ENCODE results near the gene KCNT1. TPM values are rescaled to one million over a fixed set of nuclear protein-coding genes. Genes with fewer than 3 reads are reported as not detected.

The KCNT1 gene
- total RNA-seq, 4 donors from 2014 or later: 0.21 TPM; not detected in 3

GRCh38 chr9:135736979-135737839 is 35.2 kb downstream of the KCNT1 start:
- H3K4me3 ChIP-seq (replicated peaks in 1 of 3): no peak overlapping the region
- intact Hi-C loops (cut with DNase I): no loop called here
- no peak for DNase-seq
- TF ChIP-seq, protein P1, sequence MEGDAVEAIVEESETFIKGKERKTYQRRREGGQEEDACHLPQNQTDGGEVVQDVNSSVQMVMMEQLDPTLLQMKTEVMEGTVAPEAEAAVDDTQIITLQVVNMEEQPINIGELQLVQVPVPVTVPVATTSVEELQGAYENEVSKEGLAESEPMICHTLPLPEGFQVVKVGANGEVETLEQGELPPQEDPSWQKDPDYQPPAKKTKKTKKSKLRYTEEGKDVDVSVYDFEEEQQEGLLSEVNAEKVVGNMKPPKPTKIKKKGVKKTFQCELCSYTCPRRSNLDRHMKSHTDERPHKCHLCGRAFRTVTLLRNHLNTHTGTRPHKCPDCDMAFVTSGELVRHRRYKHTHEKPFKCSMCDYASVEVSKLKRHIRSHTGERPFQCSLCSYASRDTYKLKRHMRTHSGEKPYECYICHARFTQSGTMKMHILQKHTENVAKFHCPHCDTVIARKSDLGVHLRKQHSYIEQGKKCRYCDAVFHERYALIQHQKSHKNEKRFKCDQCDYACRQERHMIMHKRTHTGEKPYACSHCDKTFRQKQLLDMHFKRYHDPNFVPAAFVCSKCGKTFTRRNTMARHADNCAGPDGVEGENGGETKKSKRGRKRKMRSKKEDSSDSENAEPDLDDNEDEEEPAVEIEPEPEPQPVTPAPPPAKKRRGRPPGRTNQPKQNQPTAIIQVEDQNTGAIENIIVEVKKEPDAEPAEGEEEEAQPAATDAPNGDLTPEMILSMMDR (IDR thresholded peaks at IDR 0.05): no peak
- TF ChIP-seq POLR2A (IDR thresholded peaks at IDR 0.05): no peak
- H3K27me3 ChIP-seq: no peaks in the 10 kb centered on the region
- no peaks in the 10 kb centered on the region for H3K9me3 ChIP-seq
- H3K27ac ChIP-seq: no peak overlapping the region
- H3K4me1 ChIP-seq: no peaks in the 10 kb centered on the region
- no peaks in the 10 kb centered on the region for H3K36me3 ChIP-seq
- WGBS, 2 donors: 64 to 70% methylated on average over 10 to 15 of the region's 23 CpGs

- intact Hi-C loops (cut with DNase I): no loop called here
- TF ChIP-seq, protein P1 (IDR thresholded peaks at IDR 0.05): no peak
- no peak for TF ChIP-seq POLR2A (IDR thresholded peaks at IDR 0.05)
- 39 to 72% methylated on average over 5 to 7 of the region's 16 CpGs for WGBS, 2 donors
- DNase-seq: no peak
- Histone ChIP-seq H3K4me3 (replicated peaks in 1 of 3) (no peak overlapping the region), H3K9me3 (no peaks in the 10 kb centered on the region), H3K27ac (no peak overlapping the region), H3K4me1 (no peaks in the 10 kb centered on the region), H3K36me3 (no peaks in the 10 kb centered on the region), H3K27me3 (no peaks in the 10 kb centered on the region)
Measured at GRCh38 chr9:135737840-135738521, 36.0 kb downstream of the KCNT1 start.

DNA sequence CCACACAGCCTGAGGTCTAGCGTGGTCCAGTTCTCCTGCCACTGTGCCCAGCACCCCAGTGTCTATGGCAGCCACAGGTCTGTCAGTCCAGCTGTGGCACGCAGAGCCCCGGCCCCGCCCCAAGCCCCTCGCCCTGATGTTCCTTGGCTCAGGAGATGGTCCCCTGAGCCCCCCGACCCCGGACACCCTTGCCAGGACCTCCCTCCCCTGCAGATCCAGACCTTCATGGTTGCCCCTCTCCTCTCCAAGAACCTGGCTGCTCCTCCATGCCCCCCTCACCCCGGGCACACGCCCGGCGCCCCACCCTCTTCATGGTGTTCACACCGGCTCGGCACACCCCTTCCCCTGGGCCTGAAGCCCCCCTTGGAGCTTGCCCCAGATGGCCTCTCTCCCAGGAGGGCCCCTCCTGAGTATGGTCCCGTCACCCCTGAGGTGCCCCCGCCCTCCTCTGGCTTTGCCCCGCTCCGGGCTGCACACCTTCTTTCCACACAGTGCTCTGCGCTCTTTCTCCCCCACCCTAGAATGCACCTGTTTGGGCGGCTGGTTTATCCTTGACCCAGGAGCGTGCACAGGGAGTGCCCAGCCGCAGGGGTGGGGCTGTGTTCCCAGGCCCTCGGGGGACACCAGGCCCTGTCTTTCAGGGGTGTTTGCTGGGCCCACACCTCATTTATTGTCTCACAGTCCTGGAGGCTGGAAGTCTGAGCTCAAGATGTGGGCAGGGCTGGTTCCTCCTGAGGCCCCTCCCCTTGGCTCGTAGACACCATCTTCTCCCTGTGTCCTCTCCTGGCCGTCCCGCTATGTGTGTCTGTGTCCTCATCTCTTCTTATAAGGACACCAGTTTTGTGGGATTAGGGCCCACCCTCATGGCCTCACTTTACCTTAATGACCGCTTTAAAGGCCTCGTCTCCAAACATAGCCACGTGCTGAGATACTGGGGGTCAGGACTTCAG is 37.6 kb downstream of the KCNT1 start:
- no peak for DNase-seq
- intact Hi-C loops (cut with DNase I): no loop called here
- Histone ChIP-seq H3K36me3 (no peaks in the 10 kb centered on the region), H3K9me3 (no peaks in the 10 kb centered on the region), H3K27me3 (no peaks in the 10 kb centered on the region), H3K4me3 (replicated peaks in 1 of 3) (no peak overlapping the region), H3K4me1 (no peaks in the 10 kb centered on the region), H3K27ac (no peak overlapping the region)
- 72 to 79% methylated on average over 22 to 23 of the region's 28 CpGs for WGBS, 2 donors
- TF ChIP-seq POLR2A (IDR thresholded peaks at IDR 0.05): no peak
- TF ChIP-seq, protein P1 (IDR thresholded peaks at IDR 0.05): no peak

DNA sequence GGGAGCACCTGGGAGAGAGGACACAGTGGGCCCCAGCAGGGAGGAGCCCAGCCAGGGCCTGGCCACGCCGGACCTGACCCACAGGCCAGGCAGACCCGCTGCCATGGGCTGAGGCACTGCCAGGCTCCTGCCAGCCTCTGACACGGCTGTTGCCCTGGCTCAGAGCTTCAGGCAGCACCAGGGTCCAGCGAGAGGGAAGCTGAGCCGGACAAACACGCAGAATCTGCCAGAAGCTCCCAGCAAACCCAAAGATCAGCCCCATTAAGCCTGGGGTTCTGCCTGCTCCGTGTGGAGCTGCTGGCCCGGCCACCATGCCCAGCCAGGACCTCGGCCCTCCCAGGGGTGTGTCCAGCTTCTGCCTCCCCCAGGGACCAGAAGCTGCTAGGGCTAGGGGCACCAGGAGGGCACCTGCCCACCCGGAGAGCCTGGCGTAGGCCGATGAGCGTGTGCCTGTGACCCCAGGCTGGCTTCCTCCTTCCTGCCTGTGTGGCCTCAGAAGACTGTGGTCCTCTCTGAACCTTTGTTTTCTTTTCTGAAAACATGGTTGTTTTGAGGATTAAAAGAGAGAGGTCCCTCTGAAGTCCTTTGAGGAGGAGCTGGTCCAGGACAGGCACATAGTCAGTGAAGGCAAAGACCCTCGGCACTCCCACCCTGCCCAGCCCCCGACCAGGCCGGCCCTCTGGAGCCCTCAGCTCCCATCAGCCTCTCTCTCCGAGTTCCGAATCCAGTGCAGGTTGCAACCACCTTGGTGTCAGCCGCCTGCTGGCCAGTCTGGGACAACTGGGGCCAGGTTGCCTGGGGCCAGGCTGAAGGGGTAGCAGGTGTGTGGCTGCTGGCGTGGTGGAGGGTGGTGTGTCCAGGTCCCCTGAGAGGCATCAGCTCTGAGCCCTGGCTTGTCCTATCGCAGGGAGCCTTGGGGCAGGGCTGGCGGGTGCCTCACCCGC is 39.6 kb downstream of the KCNT1 start:
- Histone ChIP-seq H3K36me3 (no peaks in the 10 kb centered on the region), H3K4me1 (no peaks in the 10 kb centered on the region), H3K27me3 (no peaks in the 10 kb centered on the region), H3K27ac (no peak overlapping the region), H3K9me3 (no peaks in the 10 kb centered on the region), H3K4me3 (replicated peaks in 1 of 3) (no peak overlapping the region)
- intact Hi-C loops (cut with DNase I): no loop called here
- TF ChIP-seq, protein P1 (IDR thresholded peaks at IDR 0.05): no peak
- TF ChIP-seq POLR2A (IDR thresholded peaks at IDR 0.05): no peak
- DNase-seq: no peak
- 70 to 80% methylated on average over 7 to 21 of the region's 24 CpGs for WGBS, 2 donors

Measured in thyroid gland (tissue), 4 donors.